IMR-90 (cell line): ENCODE results near the gene TMPRSS7. TPM values are rescaled to one million over a fixed set of nuclear protein-coding genes. Genes with fewer than 3 reads are reported as not detected.

Source experiments
- ATAC-seq: fragments of 200-7000 bp; cut with Tn5 transposase; 2 replicates; pipeline ENCODE4 v1.9.1; 2020; ENCODE audit warnings: low read depth, mild to moderate bottlenecking, moderate library complexity
- BruUV-seq: library from RNA; stranded (reverse); fragments of 400-500 nt; replicated peaks from 2 replicates; lab custom pipeline; 2021; lab: Mats Ljungman, UMichigan
- CTCF ChIA-PET: fragments of 300-600 bp; formaldehyde crosslinking; extraction: SDS; loops from one replicate; lab custom pipeline; 2021; ENCODE audit warnings: antibody characterized with exemption; lab: Yijun Ruan, JAX
- POLR2A ChIA-PET: fragments of 300-600 bp; sonication (Branson Sonifier 250); formaldehyde crosslinking; loops from one replicate; lab custom pipeline; 2022; ENCODE audit warnings: antibody characterized with exemption; ENCODE audit not compliant: unreplicated experiment; lab: Charles Lee
- DNase-seq: peaks from one replicate; pipeline ENCODE4 v3.0.0; 2013
- H2AFZ ChIP-seq: replicated peaks from 2 replicates; pipeline ENCODE3; 2013; ENCODE audit warnings: low read length, mild to moderate bottlenecking; ENCODE audit not compliant: poor library complexity
- H2AK5ac ChIP-seq: 2 replicates; pipeline ENCODE4 v1.6.1; 2013; ENCODE audit warnings: low read depth, low read length, inconsistent platforms
- H2AK9ac ChIP-seq: replicated peaks from 2 replicates; pipeline ENCODE3; 2013; ENCODE audit warnings: mild to moderate bottlenecking, low read depth, low read length, moderate library complexity; ENCODE audit not compliant: poor library complexity
- H2BK120ac ChIP-seq: 2 replicates; pipeline ENCODE4 v1.6.1; 2013; ENCODE audit warnings: low read depth, low read length, inconsistent platforms
- H2BK15ac ChIP-seq: 3 replicates; pipeline ENCODE4 v1.6.1; 2013; ENCODE audit warnings: low read depth, low read length, inconsistent platforms
- H2BK20ac ChIP-seq: 2 replicates; pipeline ENCODE4 v1.6.1; 2013; ENCODE audit warnings: low read depth, mild to moderate bottlenecking, inconsistent platforms, low read length, moderate library complexity
- H2BK5ac ChIP-seq: 2 replicates; pipeline ENCODE4 v1.6.1; 2013; ENCODE audit warnings: mild to moderate bottlenecking, low read depth, low read length, inconsistent platforms; ENCODE audit not compliant: poor library complexity, severe bottlenecking
- H3K14ac ChIP-seq: replicated peaks from 2 replicates; pipeline ENCODE4 v1.6.1; 2013; ENCODE audit warnings: low read depth, low read length, inconsistent platforms
- H3K18ac ChIP-seq: 2 replicates; pipeline ENCODE4 v1.6.1; 2013; ENCODE audit warnings: low read depth, low read length, control low read depth
- H3K23ac ChIP-seq: 2 replicates; pipeline ENCODE4 v1.6.1; 2013; ENCODE audit warnings: low read depth, low read length, inconsistent platforms
- H3K27ac ChIP-seq: 2 replicates; pipeline ENCODE4 v1.5.1; 2013; ENCODE audit warnings: mild to moderate bottlenecking, control low read depth, low read length; ENCODE audit not compliant: insufficient read depth
- H3K27me3 ChIP-seq: 2 replicates; pipeline ENCODE4 v1.6.1; 2013; ENCODE audit warnings: low read length; ENCODE audit not compliant: control insufficient read depth, insufficient read depth
- H3K36me3 ChIP-seq: 2 replicates; pipeline ENCODE4 v1.6.1; 2013; ENCODE audit warnings: low read length, mixed read lengths; ENCODE audit not compliant: control insufficient read depth, insufficient read depth
- H3K4ac ChIP-seq: 2 replicates; pipeline ENCODE4 v1.6.1; 2013; ENCODE audit warnings: low read depth, low read length, inconsistent platforms
- H3K4me1 ChIP-seq: 2 replicates; pipeline ENCODE4 v1.6.1; 2013; ENCODE audit warnings: low read length, mixed read lengths; ENCODE audit not compliant: control insufficient read depth, insufficient read depth
- H3K4me2 ChIP-seq: 2 replicates; pipeline ENCODE4 v1.6.1; 2013; ENCODE audit warnings: low read depth, mild to moderate bottlenecking, control low read depth, low read length, moderate library complexity
- H3K4me3 ChIP-seq: 2 replicates; pipeline ENCODE4 v1.5.1; 2013; ENCODE audit warnings: low read depth, mild to moderate bottlenecking, control low read depth, low read length, moderate library complexity; ENCODE audit not compliant: insufficient read depth
- H3K56ac ChIP-seq: 2 replicates; pipeline ENCODE4 v1.6.1; 2013; ENCODE audit warnings: low read length, inconsistent platforms; ENCODE audit not compliant: insufficient read depth; ENCODE audit errors: extremely low read depth
- H3K79me1 ChIP-seq, 2 experiments: 2 replicates each; pipeline ENCODE4 v1.6.1; 2013; ENCODE audit warnings: low read length in 2 of 2, inconsistent platforms in 1 of 2, low read depth in 1 of 2
- H3K9ac ChIP-seq: 2 replicates; pipeline ENCODE4 v1.6.1; 2013; ENCODE audit warnings: low read depth, low read length, control low read depth
- H3K9me1 ChIP-seq: 2 replicates; pipeline ENCODE4 v1.6.1; 2013; ENCODE audit warnings: low read length, inconsistent platforms; ENCODE audit not compliant: insufficient read depth
- H3K9me3 ChIP-seq: 2 replicates; pipeline ENCODE4 v1.6.1; 2013; ENCODE audit warnings: low read length; ENCODE audit not compliant: control insufficient read depth, insufficient read depth
- H4K20me1 ChIP-seq: 2 replicates; pipeline ENCODE4 v1.6.1; 2013; ENCODE audit warnings: low read length, inconsistent platforms; ENCODE audit not compliant: insufficient read depth
- H4K5ac ChIP-seq: 2 replicates; pipeline ENCODE4 v1.6.1; 2013; ENCODE audit warnings: mild to moderate bottlenecking, low read depth, low read length, control low read depth
- H4K8ac ChIP-seq, 2 experiments: 2 replicates each; pipeline ENCODE4 v1.6.1; 2013; ENCODE audit warnings: low read depth in 2 of 2, low read length in 2 of 2, control low read depth in 1 of 2, inconsistent platforms in 1 of 2
- H4K91ac ChIP-seq: 2 replicates; pipeline ENCODE4 v1.6.1; 2013; ENCODE audit warnings: low read depth, low read length, inconsistent platforms; ENCODE audit not compliant: insufficient read depth
- CHD1 ChIP-seq: IDR thresholded peaks from 2 replicates; pipeline ENCODE4 v1.6.1; 2012; ENCODE audit warnings: low read depth, low read length, improper control_type of control experiment
- ELK1 ChIP-seq: fragments of 150-350 bp; IDR thresholded peaks from 2 replicates; pipeline ENCODE4 v1.6.1; 2016; ENCODE audit warnings: low read depth, mild to moderate bottlenecking, low read length, moderate library complexity, borderline replicate concordance
- MAFK ChIP-seq: IDR thresholded peaks from 2 replicates; pipeline ENCODE4 v1.6.1; 2012; ENCODE audit warnings: low read depth, low read length, improper control_type of control experiment
- MAZ ChIP-seq: IDR thresholded peaks from 2 replicates; pipeline ENCODE4 v1.6.1; 2012; ENCODE audit warnings: low read depth, mild to moderate bottlenecking, low read length, improper control_type of control experiment, moderate library complexity, borderline replicate concordance
- MXI1 ChIP-seq: IDR thresholded peaks from 2 replicates; pipeline ENCODE4 v1.6.1; 2012; ENCODE audit warnings: low read depth, mild to moderate bottlenecking, low read length, moderate library complexity, borderline replicate concordance
- POLR2A ChIP-seq: IDR thresholded peaks from 2 replicates; pipeline ENCODE4 v1.6.1; 2012; ENCODE audit warnings: mild to moderate bottlenecking, low read depth, low read length
- RCOR1 ChIP-seq: IDR thresholded peaks from 2 replicates; pipeline ENCODE4 v1.6.1; 2012; ENCODE audit warnings: mild to moderate bottlenecking, low read length, improper control_type of control experiment; ENCODE audit not compliant: insufficient replicate concordance
- RFX5 ChIP-seq: IDR thresholded peaks from 2 replicates; pipeline ENCODE4 v1.8.0; 2012; ENCODE audit warnings: low read depth, mild to moderate bottlenecking, low read length, moderate library complexity
- SMC3 ChIP-seq: fragments of 150-350 bp; IDR thresholded peaks from 2 replicates; pipeline ENCODE4 v1.6.1; 2016; ENCODE audit warnings: low read depth, mild to moderate bottlenecking, antibody characterized with exemption, low read length, moderate library complexity
- USF2 ChIP-seq: fragments of 150-350 bp; IDR thresholded peaks from 2 replicates; pipeline ENCODE4 v1.6.1; 2017; ENCODE audit warnings: mild to moderate bottlenecking, antibody characterized with exemption, low read length, low read depth
- WGBS, 2 experiments: methylation state at CpG; one replicate each; pipeline versions ENCODE4 v1.1.5 to v1.1.7; 2013; ENCODE audit warnings: missing lambda C conversion rate in 2 of 2; ENCODE audit not compliant: insufficient read length in 1 of 2; ENCODE audit errors: extremely low coverage in 2 of 2; 5-methylcytosine and 5-hydroxymethylcytosine counted together
- dilution Hi-C: fragments of 300-500 bp; cut with HindIII; formaldehyde crosslinking; loops from one replicate; pipeline ENCODE4 v1.14.3; 2018; ENCODE audit warnings: low sequenced_read_pairs; ENCODE audit not compliant: unreplicated experiment
- in situ Hi-C: fragments of 300-500 bp; cut with MboI; formaldehyde crosslinking; loops from 3 replicates; pipeline ENCODE4 v1.14.3; 2019; ENCODE audit warnings: low sequenced_read_pairs, inconsistent platforms, mixed read lengths
- intact Hi-C: fragments of 100-400 bp; cut with micrococcal nuclease; formaldehyde crosslinking; loops from 2 replicates; pipeline ENCODE4 v1.10.0; 2022
- polyA plus RNA-seq, 3 experiments: library from polyadenylated mRNA; depleted of rRNA; stranded (reverse); fragments of >200 nt; gene quantifications; 2 replicates each; pipeline ENCODE4 v1.2.3, GENCODE V29; 2012; ENCODE audit warnings: low replicate concordance in 1 of 3
- total RNA-seq: library from RNA; depleted of rRNA; stranded (reverse); fragments of >200 nt; gene quantifications from 2 replicates; pipeline ENCODE4 v1.2.3, GENCODE V29; 2012

Gene TMPRSS7
- total and polyA plus RNA-seq, 2 of the 4 experiments (the other 2 are of a cell fraction) = 0.07 TPM; not detected in 1

- no peak overlapping the region for H3K4me3 ChIP-seq
- no peak for TF ChIP-seq MXI1
- no peak for TF ChIP-seq MAZ
- TF ChIP-seq ELK1 = no peak
- TF ChIP-seq RCOR1 = no peak
- no peak for TF ChIP-seq POLR2A
- no peak for TF ChIP-seq CHD1
- TF ChIP-seq MAFK = no peak
- TF ChIP-seq SMC3 = no peak
- TF ChIP-seq USF2 = no peak
- TF ChIP-seq RFX5 = no peak
- no peak overlapping the region for H3K4ac ChIP-seq
- ChIA-PET POLR2A (no interaction called here), CTCF (interaction anchor here (0.6 kb wide), 1 partner anchor 19 kb away, joined by 3 read pairs; no protein-coding TSS in a partner anchor)
- H2BK5ac ChIP-seq = no peak overlapping the region
- no TSS peak for BruUV-seq
- H3K27ac ChIP-seq = no peak overlapping the region
- H3K56ac ChIP-seq = no peak overlapping the region
- WGBS, 2 experiments = 67% methylated on average over 1 of the region's 8 CpGs; no CpG with 5 or more reads in 1 of the 2 experiments
- H2BK120ac ChIP-seq = no peak overlapping the region
- no peak overlapping the region for H2BK20ac ChIP-seq
- dilution Hi-C loops = no loop called here
- no peak overlapping the region for H4K8ac ChIP-seq
- no peak overlapping the region for H3K4me2 ChIP-seq
- H3K36me3 ChIP-seq = no peaks in the 10 kb centered on the region
- H3K9me3 ChIP-seq = no peaks in the 10 kb centered on the region
- no peak overlapping the region for H3K14ac ChIP-seq
- no peak for DNase-seq
- ATAC-seq = no peak
- intact Hi-C loops = no loop called here
- H3K23ac ChIP-seq = no peak overlapping the region
- no peaks in the 10 kb centered on the region for H4K20me1 ChIP-seq
- H2BK15ac ChIP-seq = no peak overlapping the region
- H3K4me1 ChIP-seq = no peaks in the 10 kb centered on the region; the same call in 1 of the 2 replicates
- H4K5ac ChIP-seq = no peak overlapping the region
- H3K27me3 ChIP-seq = peaks cover 2% of the 10 kb centered on the region; the same call in 1 of the 2 replicates
- in situ Hi-C loops = no loop called here
- H3K79me1 ChIP-seq = no peaks in the 10 kb centered on the region
- H2AK5ac ChIP-seq = no peak overlapping the region
- no peaks in the 10 kb centered on the region for H3K9me1 ChIP-seq
- no peak overlapping the region for H2AK9ac ChIP-seq
- H2AFZ ChIP-seq = no peak overlapping the region
- H3K18ac ChIP-seq = no peak overlapping the region
- H3K9ac ChIP-seq = no peak overlapping the region
- no peak overlapping the region for H4K91ac ChIP-seq
Observed at GRCh38 chr3:112048911-112049310, 14.4 kb downstream of the TMPRSS7 start.
